SU-DHL-6 (cell line): ENCODE measurements around the gene GPNMB.
A peak's percentile ranks its signal among the peaks of the same experiment; 100 is the strongest.
"Not testable (repeated sequence)": the region's sequence is repeated elsewhere in the genome, so short reads cannot be mapped to it uniquely, and the experiment has no call there.

Experiments used
- H2AFZ ChIP-seq: fragments of 200-600 bp; sonication (generic); 2 replicates; pipeline ENCODE4 v1.6.1; 2014; ENCODE audit warnings: low read depth, mild to moderate bottlenecking, moderate library complexity, mixed read lengths, antibody characterized with exemption, low read length; ENCODE audit not compliant: severe bottlenecking
- H3F3A ChIP-seq: fragments of 200-600 bp; shearing (Covaris generic); 2 replicates; pipeline ENCODE4 v1.6.0; 2016; ENCODE audit warnings: antibody characterized with exemption, mild to moderate bottlenecking; ENCODE audit not compliant: insufficient read depth
- H3K27ac ChIP-seq: fragments of 200-600 bp; sonication (generic); 2 replicates; pipeline ENCODE4 v1.5.1; 2016; ENCODE audit warnings: low read depth, mild to moderate bottlenecking, low read length, moderate library complexity, mixed read lengths
- H3K27me3 ChIP-seq: fragments of 200-600 bp; sonication (generic), shearing (Covaris generic); 2 replicates; pipeline ENCODE4 v1.6.0; 2014; ENCODE audit warnings: mild to moderate bottlenecking, low read length
- H3K36me3 ChIP-seq: fragments of 200-600 bp; sonication (generic); 2 replicates; pipeline ENCODE4 v1.6.1; 2014; ENCODE audit warnings: mild to moderate bottlenecking, low read length, mixed read lengths
- H3K4me2 ChIP-seq: fragments of 300-600, 200-600 bp; shearing (Covaris generic), sonication (generic); 2 replicates; pipeline ENCODE4 v1.6.0; 2014; ENCODE audit warnings: low read length, low read depth, mild to moderate bottlenecking; ENCODE audit not compliant: poor library complexity, severe bottlenecking
- H3K4me3 ChIP-seq: fragments of 200-600 bp; sonication (generic); 2 replicates; pipeline ENCODE4 v1.5.1; 2014; ENCODE audit warnings: antibody characterized with exemption, low read length, mild to moderate bottlenecking, mixed read lengths; ENCODE audit not compliant: insufficient read depth, poor library complexity, severe bottlenecking
- H3K79me2 ChIP-seq: fragments of 200-600 bp; sonication (generic); 2 replicates; pipeline ENCODE4 v1.6.1; 2014; ENCODE audit warnings: mild to moderate bottlenecking, low read length, moderate library complexity; ENCODE audit not compliant: insufficient read depth
- H3K9ac ChIP-seq: fragments of 200-600 bp; sonication (generic); 2 replicates; pipeline ENCODE4 v1.7.0; 2014; ENCODE audit warnings: mild to moderate bottlenecking, low read length
- H3K9me2 ChIP-seq: fragments of 200-600 bp; sonication (generic); replicated peaks from 2 replicates; pipeline ENCODE4 v1.6.1; 2014; ENCODE audit warnings: low read length; ENCODE audit not compliant: insufficient read depth
- H3K9me3 ChIP-seq: fragments of 200-600 bp; sonication (generic); 2 replicates; pipeline ENCODE4 v1.6.1; 2014; ENCODE audit warnings: low read length, mixed read lengths; ENCODE audit not compliant: insufficient read depth
- H4K20me1 ChIP-seq: fragments of 200-600 bp; sonication (generic); 2 replicates; pipeline ENCODE4 v1.6.1; 2014; ENCODE audit warnings: low read depth, mild to moderate bottlenecking, antibody characterized with exemption, low read length, moderate library complexity, mixed read lengths
- EZH2phosphoT487 ChIP-seq: fragments of 200-600 bp; sonication (generic), shearing (Covaris generic); conservative IDR thresholded peaks from 2 replicates; pipeline ENCODE4 v1.6.1; 2018; ENCODE audit warnings: mild to moderate bottlenecking, antibody characterized with exemption, low read length, moderate library complexity, mixed read lengths
- TF ChIP-seq, protein P1 (sequence below): fragments of 200-600 bp; sonication (generic); IDR thresholded peaks from one replicate; pipeline ENCODE4 v1.5.1; 2017; ENCODE audit warnings: antibody characterized with exemption, mild to moderate bottlenecking, low read length, moderate library complexity; ENCODE audit not compliant: insufficient read depth, poor library complexity, severe bottlenecking

GPNMB gene

DNA sequence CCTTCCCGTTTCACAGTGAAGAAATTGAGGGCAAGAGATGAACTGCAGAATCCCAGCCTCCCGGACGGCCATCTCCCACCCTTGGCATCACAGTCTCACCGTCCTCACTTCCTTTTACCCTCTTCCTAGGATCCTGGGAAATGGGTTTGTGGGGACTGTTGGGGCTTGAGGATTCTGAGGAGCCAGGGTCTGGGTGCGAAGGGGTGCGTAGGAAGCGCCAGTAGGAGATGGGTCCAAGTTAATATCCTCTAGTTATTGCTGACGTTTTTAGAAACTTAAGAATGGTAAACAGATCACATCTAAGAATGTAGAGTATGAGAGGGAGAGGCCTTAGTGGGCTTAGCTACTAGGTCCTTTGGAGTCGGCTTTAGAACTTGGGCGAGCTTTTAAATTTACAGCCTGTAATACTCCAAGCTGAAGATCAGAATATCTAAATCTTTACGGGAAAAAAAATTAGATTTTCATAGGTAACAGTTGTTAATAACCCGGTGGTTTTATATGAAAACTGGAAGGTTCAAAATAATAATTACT lies 53.3 kb downstream of the GPNMB start:
- Histone ChIP-seq H3K9me2 (no peaks in the 10 kb centered on the region), H3F3A (peaks cover 22% of the 10 kb centered on the region), H3K36me3 (peaks cover 7% of the 10 kb centered on the region; the same call in 1 of the 2 replicates), H3K27ac (peak overlapping the region; percentile 6; the same call in 1 of the 2 replicates), H4K20me1 (no peaks in the 10 kb centered on the region), H3K9ac (peak overlapping the region; percentile 80), H3K79me2 (peaks cover 46% of the 10 kb centered on the region), H3K9me3 (no peaks in the 10 kb centered on the region), H3K27me3 (no peaks in the 10 kb centered on the region), H3K4me3 (peak overlapping the region; percentile 81), H3K4me2 (peak overlapping the region; percentile 80), H2AFZ (peak overlapping the region; percentile 66)
- TF ChIP-seq, protein P1, sequence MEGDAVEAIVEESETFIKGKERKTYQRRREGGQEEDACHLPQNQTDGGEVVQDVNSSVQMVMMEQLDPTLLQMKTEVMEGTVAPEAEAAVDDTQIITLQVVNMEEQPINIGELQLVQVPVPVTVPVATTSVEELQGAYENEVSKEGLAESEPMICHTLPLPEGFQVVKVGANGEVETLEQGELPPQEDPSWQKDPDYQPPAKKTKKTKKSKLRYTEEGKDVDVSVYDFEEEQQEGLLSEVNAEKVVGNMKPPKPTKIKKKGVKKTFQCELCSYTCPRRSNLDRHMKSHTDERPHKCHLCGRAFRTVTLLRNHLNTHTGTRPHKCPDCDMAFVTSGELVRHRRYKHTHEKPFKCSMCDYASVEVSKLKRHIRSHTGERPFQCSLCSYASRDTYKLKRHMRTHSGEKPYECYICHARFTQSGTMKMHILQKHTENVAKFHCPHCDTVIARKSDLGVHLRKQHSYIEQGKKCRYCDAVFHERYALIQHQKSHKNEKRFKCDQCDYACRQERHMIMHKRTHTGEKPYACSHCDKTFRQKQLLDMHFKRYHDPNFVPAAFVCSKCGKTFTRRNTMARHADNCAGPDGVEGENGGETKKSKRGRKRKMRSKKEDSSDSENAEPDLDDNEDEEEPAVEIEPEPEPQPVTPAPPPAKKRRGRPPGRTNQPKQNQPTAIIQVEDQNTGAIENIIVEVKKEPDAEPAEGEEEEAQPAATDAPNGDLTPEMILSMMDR: no peak
- no peak for TF ChIP-seq EZH2phosphoT487

DNA sequence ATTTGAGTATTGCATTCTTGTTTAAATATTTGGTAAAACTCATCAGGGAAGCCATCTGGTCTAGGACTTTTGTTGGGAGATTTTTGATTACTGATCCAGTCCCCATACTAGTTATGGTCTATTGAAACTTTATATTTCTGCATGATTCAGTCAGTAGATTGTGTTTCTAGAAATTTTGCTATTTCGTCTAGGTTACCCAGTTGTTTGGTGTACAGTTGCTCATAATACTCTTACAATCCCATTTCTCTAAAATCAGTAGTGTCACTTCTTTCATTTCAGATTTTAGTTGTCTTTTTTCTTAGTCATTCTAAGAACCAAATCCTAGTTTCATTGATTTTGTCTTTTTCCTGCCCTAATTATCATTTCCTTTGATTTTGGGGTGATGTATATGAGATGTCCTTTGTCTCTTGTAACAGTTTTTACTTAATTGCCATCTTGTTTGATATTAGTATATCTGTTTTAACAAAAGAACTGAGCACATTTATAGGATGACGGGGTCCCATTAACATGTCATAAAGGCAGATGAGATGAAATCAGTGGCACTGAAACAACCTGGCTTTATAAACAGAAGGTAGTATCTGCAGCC lies 60.5 kb downstream of the GPNMB start:
- no peak overlapping the region for H3K4me2 ChIP-seq
- peaks cover 66% of the 10 kb centered on the region for H3K36me3 ChIP-seq
- peaks cover 70% of the 10 kb centered on the region for H3K79me2 ChIP-seq
- no peaks in the 10 kb centered on the region for H3K9me3 ChIP-seq
- no peaks in the 10 kb centered on the region for H3K9me2 ChIP-seq
- no peak overlapping the region for H3K4me3 ChIP-seq
- no peak for TF ChIP-seq EZH2phosphoT487
- TF ChIP-seq, protein P1: no peak
- H3K9ac ChIP-seq: no peak overlapping the region
- no peaks in the 10 kb centered on the region for H4K20me1 ChIP-seq
- peaks cover 78% of the 10 kb centered on the region for H3F3A ChIP-seq
- no peak overlapping the region for H3K27ac ChIP-seq
- H2AFZ ChIP-seq: no peak overlapping the region
- H3K27me3 ChIP-seq: no peaks in the 10 kb centered on the region

GRCh38 chr7:23308754-23309153 lies 62.2 kb downstream of the GPNMB start:
- Histone ChIP-seq H3K36me3 (peaks cover 78% of the 10 kb centered on the region), H3K79me2 (peaks cover 57% of the 10 kb centered on the region)

DNA sequence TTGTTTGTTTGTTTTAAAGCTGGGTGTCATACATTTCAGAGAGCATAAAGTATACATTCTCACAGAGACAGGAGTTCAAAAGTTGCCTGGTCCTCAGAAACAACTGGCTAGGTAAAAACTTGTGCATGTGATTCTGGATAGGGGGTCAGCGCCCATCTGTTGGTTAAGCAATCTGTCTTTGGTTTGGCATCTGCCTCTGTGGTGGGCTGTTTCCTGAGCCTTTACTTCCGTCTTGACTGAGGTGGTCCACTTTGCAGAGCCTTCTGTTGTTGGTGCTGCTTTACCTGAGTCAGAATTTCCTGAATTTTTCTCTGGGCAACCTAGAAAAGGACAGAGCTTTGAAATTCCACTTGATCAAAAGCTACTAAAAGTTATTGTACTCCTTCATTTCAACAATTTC lies 65.6 kb downstream of the GPNMB start:
- not testable (repeated sequence) for H3K9me3 ChIP-seq, H2AFZ ChIP-seq, H3K27ac ChIP-seq, H3K9me2 ChIP-seq, H3K9ac ChIP-seq, H3K27me3 ChIP-seq, H4K20me1 ChIP-seq, H3K4me3 ChIP-seq, H3K4me2 ChIP-seq
- peaks cover 63% of the 10 kb centered on the region for H3F3A ChIP-seq
- peaks cover 29% of the 10 kb centered on the region for H3K79me2 ChIP-seq
- H3K36me3 ChIP-seq: peaks cover 86% of the 10 kb centered on the region

More at GRCh38 chr7:23308754-23309153, 62.2 kb downstream of the GPNMB start:
- no peaks in the 10 kb centered on the region for H3K9me3 ChIP-seq
- H3K9ac ChIP-seq: no peak overlapping the region
- H3K4me2 ChIP-seq: no peak overlapping the region
- no peaks in the 10 kb centered on the region for H3K9me2 ChIP-seq
- H3K4me3 ChIP-seq: no peak overlapping the region
- no peak overlapping the region for H2AFZ ChIP-seq
- no peaks in the 10 kb centered on the region for H3K27me3 ChIP-seq
- TF ChIP-seq EZH2phosphoT487: no peak
- TF ChIP-seq, protein P1: no peak
- no peaks in the 10 kb centered on the region for H4K20me1 ChIP-seq
- no peak overlapping the region for H3K27ac ChIP-seq
- H3F3A ChIP-seq: peaks cover 81% of the 10 kb centered on the region
